GM03348 (cell line): ENCODE results near the gene JAK3.
"Not testable (repeated sequence)": the region's sequence is repeated elsewhere in the genome, so short reads cannot be mapped to it uniquely, and the experiment has no call there.

Source experiments
- DNase-seq: peaks from one replicate; pipeline ENCODE4 v3.0.0; 2012; ENCODE audit warnings: low spot score

The JAK3 gene

DNA sequence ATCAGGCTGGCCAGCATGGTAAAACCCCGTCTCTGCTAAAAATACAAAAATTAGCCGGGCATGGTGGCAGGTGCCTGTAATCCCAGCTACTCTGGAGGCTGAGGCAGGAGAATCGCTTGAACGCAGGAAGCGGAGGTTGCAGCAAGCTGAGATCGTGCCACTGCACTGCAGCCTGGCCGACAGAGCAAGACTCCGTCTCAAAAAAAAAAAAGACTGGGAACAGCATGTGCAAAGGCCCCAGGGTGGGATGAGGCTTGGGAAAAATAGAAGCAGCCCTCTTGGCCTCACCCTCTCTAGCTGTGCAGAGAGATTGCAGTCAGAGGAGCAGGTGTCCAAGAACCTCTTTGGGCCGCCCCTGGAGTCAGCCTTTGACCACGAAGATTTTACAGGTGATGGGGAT is 69.9 kb downstream of the JAK3 start:
- DNase-seq: not testable (repeated sequence)

DNA sequence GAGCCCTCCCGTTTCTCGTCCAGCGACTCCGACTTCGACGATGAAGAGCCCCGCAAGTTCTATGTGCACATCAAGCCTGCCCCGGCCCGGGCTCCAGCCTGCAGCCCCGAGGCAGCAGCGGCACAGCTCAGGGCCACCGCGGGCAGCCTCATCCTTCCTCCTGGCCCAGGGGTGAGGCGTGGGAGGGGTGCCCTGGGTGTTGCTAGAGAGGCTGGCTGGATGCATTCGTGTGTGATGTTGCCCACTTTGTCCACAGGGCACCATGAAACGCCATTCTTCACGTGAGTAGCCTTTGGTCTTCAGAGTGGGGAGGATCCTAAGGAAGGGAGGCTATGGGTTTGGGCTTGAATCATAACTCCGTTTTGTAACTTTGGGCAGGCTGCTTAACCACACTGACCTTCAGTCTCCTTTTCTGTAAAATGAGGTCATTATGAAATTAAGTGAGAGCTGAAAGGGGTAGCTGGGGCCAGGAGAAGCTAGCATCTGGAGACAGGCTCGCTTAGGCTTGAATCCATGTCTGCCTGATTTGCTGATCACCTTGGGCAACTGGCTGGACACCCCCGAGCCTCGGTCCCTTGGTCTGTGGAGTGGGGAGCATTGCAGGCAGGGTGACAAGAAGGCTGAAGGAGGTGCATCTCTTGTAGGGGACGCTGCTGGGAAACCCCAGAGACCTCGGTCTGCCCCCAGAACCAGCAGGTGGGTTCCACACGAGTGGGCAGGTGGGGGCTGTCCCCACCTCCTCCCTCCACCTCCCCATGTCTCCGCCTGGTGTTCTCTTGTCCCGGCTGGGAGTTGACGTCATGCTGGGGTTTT is 71.6 kb downstream of the JAK3 start:
- DNase-seq: peak; percentile 22

DNA sequence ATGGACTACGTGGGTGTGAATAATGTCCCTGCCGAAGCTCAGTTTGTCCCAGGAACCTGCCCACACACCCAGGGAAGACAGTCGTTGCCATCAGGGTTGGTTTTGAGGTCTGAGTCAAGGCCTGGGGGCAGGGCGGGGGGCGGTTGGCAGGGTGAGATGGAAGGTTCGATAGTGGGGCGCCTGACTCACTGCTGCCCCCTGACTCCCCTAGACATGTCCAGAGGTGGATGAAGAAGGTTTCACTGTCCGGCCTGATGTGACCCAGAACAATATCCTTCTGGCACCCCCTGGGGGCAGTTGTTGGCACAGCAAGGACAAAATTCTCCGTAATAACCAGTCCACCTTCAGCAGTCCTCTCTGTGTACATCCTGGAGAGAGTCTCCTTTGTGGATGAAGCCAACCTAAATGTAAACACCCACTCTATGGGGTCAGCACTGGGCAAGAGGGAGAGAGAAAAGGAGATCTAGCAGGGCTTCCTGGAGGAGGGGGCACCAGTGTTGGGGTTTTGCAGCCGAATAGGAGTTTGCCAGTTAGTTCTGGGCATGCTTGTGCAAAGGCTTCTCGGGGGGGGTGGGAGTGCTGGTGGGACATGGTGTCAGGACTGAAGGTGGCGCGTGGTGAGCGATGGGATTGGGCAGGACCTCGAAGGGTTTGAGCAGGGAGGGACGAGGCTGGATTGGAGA is 72.4 kb downstream of the JAK3 start:
- DNase-seq: peak; percentile 79
